ENCODE measurements around the gene PARD6A.

PARD6A gene

GRCh38 chr16:67641779-67642708 lies 18.7 kb upstream of the PARD6A start:
- Histone ChIP-seq H3K9me2 (replicated peaks; ENCODE audit: low read depth, low read length) (no peaks in the 10 kb centered on the region), H3K9me3 (ENCODE audit: insufficient read depth, low read depth, low read length) (no peaks in the 10 kb centered on the region), H3K9ac (ENCODE audit: low read depth, low read length, poor library complexity, severe bottlenecking) (no peak overlapping the region), H2AFZ (ENCODE audit: low read length) (no peak overlapping the region), H3K79me2 (ENCODE audit: insufficient read depth, low read length) (peaks cover 21% of the 10 kb centered on the region), H4K20me1 (ENCODE audit: insufficient read depth, low read length, poor library complexity, severe bottlenecking) (peaks cover 9% of the 10 kb centered on the region), H3K4me3 (ENCODE audit: low read length, poor library complexity, severe bottlenecking) (no peak overlapping the region), H3K36me3 (ENCODE audit: insufficient read depth, low read length) (peaks cover 28% of the 10 kb centered on the region), H3K4me2 (ENCODE audit: low read depth, low read length, poor library complexity, severe bottlenecking) (no peak overlapping the region), H3F3A (ENCODE audit: low read depth) (no peaks in the 10 kb centered on the region), H3K4me1 (ENCODE audit: insufficient read depth, low read length, poor library complexity, severe bottlenecking) (peaks cover 23% of the 10 kb centered on the region), H3K27me3 (ENCODE audit: insufficient read depth, low read length, poor library complexity, severe bottlenecking) (no peaks in the 10 kb centered on the region)
- TF ChIP-seq, protein P1, sequence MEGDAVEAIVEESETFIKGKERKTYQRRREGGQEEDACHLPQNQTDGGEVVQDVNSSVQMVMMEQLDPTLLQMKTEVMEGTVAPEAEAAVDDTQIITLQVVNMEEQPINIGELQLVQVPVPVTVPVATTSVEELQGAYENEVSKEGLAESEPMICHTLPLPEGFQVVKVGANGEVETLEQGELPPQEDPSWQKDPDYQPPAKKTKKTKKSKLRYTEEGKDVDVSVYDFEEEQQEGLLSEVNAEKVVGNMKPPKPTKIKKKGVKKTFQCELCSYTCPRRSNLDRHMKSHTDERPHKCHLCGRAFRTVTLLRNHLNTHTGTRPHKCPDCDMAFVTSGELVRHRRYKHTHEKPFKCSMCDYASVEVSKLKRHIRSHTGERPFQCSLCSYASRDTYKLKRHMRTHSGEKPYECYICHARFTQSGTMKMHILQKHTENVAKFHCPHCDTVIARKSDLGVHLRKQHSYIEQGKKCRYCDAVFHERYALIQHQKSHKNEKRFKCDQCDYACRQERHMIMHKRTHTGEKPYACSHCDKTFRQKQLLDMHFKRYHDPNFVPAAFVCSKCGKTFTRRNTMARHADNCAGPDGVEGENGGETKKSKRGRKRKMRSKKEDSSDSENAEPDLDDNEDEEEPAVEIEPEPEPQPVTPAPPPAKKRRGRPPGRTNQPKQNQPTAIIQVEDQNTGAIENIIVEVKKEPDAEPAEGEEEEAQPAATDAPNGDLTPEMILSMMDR (conservative IDR thresholded peaks at IDR 0.05; ENCODE audit: low read length), result no peak
- no peak for TF ChIP-seq EZH2phosphoT487 (IDR thresholded peaks at IDR 0.05; ENCODE audit: borderline replicate concordance)

DNA sequence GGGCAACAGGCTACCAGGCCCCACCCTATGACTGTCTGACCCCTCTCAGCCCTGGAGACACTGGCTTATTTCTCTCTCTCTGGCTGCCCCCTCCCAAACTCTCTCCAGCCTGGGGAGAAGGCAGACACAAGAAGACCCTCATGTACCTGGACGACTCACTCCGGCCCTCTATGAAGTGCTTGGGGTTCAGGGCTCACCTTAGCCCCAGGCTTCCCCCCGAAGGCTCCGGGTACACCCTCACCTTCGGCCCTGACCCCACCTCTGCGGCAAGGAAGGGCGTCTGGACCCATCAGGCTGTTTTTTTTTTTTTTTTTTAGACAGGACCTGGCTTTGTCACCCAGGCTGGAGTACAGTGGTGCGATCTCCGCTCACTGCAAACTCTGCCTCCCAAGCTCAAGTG lies 16.7 kb upstream of the PARD6A start:
- H4K20me1 ChIP-seq (ENCODE audit: insufficient read depth, low read length, poor library complexity, severe bottlenecking), result peaks cover 9% of the 10 kb centered on the region
- H3K36me3 ChIP-seq (ENCODE audit: insufficient read depth, low read length), result peaks cover 13% of the 10 kb centered on the region; the same call in 1 of the 2 replicates
- H3K79me2 ChIP-seq (ENCODE audit: insufficient read depth, low read length), result peaks cover 39% of the 10 kb centered on the region
- H3K9me3 ChIP-seq (ENCODE audit: insufficient read depth, low read depth, low read length), result no peaks in the 10 kb centered on the region
- no peak overlapping the region for H2AFZ ChIP-seq (ENCODE audit: low read length)
- H3K4me2 ChIP-seq (ENCODE audit: low read depth, low read length, poor library complexity, severe bottlenecking), result peak overlapping the region; percentile 82
- no peaks in the 10 kb centered on the region for H3F3A ChIP-seq (ENCODE audit: low read depth)
- H3K4me1 ChIP-seq (ENCODE audit: insufficient read depth, low read length, poor library complexity, severe bottlenecking), result peaks cover 24% of the 10 kb centered on the region
- TF ChIP-seq EZH2phosphoT487 (IDR thresholded peaks at IDR 0.05; ENCODE audit: borderline replicate concordance), result no peak
- TF ChIP-seq, protein P1 (conservative IDR thresholded peaks at IDR 0.05; ENCODE audit: low read length), result no peak
- H3K9ac ChIP-seq (ENCODE audit: low read depth, low read length, poor library complexity, severe bottlenecking), result peak overlapping the region; percentile 98
- no peaks in the 10 kb centered on the region for H3K9me2 ChIP-seq (replicated peaks; ENCODE audit: low read depth, low read length)
- H3K27me3 ChIP-seq (ENCODE audit: insufficient read depth, low read length, poor library complexity, severe bottlenecking), result no peaks in the 10 kb centered on the region
- peak overlapping the region; percentile 98 for H3K4me3 ChIP-seq (ENCODE audit: low read length, poor library complexity, severe bottlenecking)

DNA sequence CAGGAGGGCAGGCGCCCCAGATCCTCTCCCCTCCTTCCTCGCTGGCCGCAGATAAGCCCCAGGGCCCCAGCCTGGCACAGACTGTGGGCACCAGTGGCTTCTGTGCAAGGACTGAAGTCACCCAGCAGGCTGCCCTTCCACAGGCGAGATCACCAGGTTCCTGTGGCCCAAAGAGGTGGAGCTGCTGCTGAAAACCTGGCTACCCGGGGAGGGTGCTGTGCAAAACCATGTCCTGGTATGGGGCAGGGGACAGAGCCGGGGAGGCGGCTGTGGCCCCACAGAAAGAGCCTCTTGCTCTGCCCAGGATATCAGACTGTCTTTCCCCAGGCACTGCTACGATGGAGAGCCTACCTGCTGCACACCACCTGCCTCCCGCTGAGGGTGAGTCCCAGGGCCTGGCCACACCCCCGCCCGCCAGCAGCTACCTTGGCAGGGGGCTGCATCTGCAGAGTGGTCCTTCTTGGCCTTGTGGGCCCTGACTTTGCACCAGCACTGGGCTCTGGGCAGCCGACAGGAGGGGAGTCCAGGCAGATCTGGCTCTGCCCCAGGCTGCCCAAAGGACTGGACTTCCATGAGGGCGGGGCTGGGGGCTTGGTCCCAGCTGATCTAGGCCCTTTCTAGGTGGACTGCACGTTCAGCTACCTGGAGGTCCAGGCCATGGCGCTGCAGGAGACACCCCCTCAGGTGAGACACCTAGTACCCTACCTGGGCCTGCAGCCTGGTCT lies 15.2 kb upstream of the PARD6A start:
- peak overlapping the region; percentile 98 for H3K4me3 ChIP-seq (ENCODE audit: low read length, poor library complexity, severe bottlenecking)
- no peaks in the 10 kb centered on the region for H3K27me3 ChIP-seq (ENCODE audit: insufficient read depth, low read length, poor library complexity, severe bottlenecking)
- H3K4me2 ChIP-seq (ENCODE audit: low read depth, low read length, poor library complexity, severe bottlenecking), result peak overlapping the region; percentile 82
- H3K9me2 ChIP-seq (replicated peaks; ENCODE audit: low read depth, low read length), result no peaks in the 10 kb centered on the region
- H3K36me3 ChIP-seq (ENCODE audit: insufficient read depth, low read length), result peaks cover 20% of the 10 kb centered on the region; the same call in 1 of the 2 replicates
- H3K79me2 ChIP-seq (ENCODE audit: insufficient read depth, low read length), result peaks cover 53% of the 10 kb centered on the region
- peaks cover 24% of the 10 kb centered on the region for H3K4me1 ChIP-seq (ENCODE audit: insufficient read depth, low read length, poor library complexity, severe bottlenecking)
- H2AFZ ChIP-seq (ENCODE audit: low read length), result peak overlapping the region; percentile 83
- H3F3A ChIP-seq (ENCODE audit: low read depth), result no peaks in the 10 kb centered on the region
- no peaks in the 10 kb centered on the region for H3K9me3 ChIP-seq (ENCODE audit: insufficient read depth, low read depth, low read length)
- H4K20me1 ChIP-seq (ENCODE audit: insufficient read depth, low read length, poor library complexity, severe bottlenecking), result peaks cover 20% of the 10 kb centered on the region
- H3K9ac ChIP-seq (ENCODE audit: low read depth, low read length, poor library complexity, severe bottlenecking), result peak overlapping the region; percentile 98
- no peak for TF ChIP-seq EZH2phosphoT487 (IDR thresholded peaks at IDR 0.05; ENCODE audit: borderline replicate concordance)
- TF ChIP-seq, protein P1 (conservative IDR thresholded peaks at IDR 0.05; ENCODE audit: low read length), result no peak

Data from Loucy (cell line).